B cell (primary cell): ENCODE results near the gene NAA40. TPM values are rescaled to one million over a fixed set of nuclear protein-coding genes. Genes with fewer than 3 reads are reported as not detected.
A peak's percentile ranks its signal among the peaks of the same experiment; 100 is the strongest.

ENCODE experiments used
- ATAC-seq: fragments of 200-7000 bp; cut with Tn5 transposase; one replicate; pipeline ENCODE4 v1.10.0; 2021; ENCODE audit warnings: low read depth, mild to moderate bottlenecking, moderate number of reproducible peaks, moderate library complexity
- CTCF ChIA-PET: fragments of 350-600 bp; sonication (Branson Sonifier 250); formaldehyde crosslinking; loops from one replicate; lab custom pipeline; 2021; ENCODE audit warnings: antibody characterized with exemption, inconsistent platforms; lab: Charles Lee
- POLR2A ChIA-PET: fragments of 350-600 bp; sonication (Branson Sonifier 250); formaldehyde crosslinking; loops from one replicate; lab custom pipeline; 2021; ENCODE audit warnings: antibody characterized with exemption; lab: Charles Lee
- DNase-seq: peaks from one replicate; pipeline ENCODE4 v3.0.0; 2013
- H2AFZ ChIP-seq: 2 replicates; pipeline ENCODE4 v1.6.1; 2012; ENCODE audit warnings: mild to moderate bottlenecking, low read depth, low read length; ENCODE audit not compliant: insufficient read depth, poor library complexity, severe bottlenecking
- H3K27ac ChIP-seq, 2 donors: 1 replicate in 1 of 2; 2 replicates in 1 of 2; pipeline ENCODE4 v1.5.1; 2012 to 2013; ENCODE audit warnings: low read length in 2 of 2, mild to moderate bottlenecking in 2 of 2, moderate library complexity in 1 of 2
- H3K27me3 ChIP-seq, 4 experiments: fragments of 200-600 bp in 1 of 4; sonication (generic) in 1 of 4; replicated peaks in 1 of 4; 1 replicate in 2 of 4; 2 replicates in 2 of 4; pipeline versions ENCODE4 v1.6.1 to v1.7.0; 2013 to 2016; ENCODE audit warnings: low read length in 3 of 4, mild to moderate bottlenecking in 2 of 4, mixed read lengths in 1 of 4, moderate library complexity in 1 of 4; ENCODE audit not compliant: insufficient read depth in 4 of 4, control insufficient read depth in 3 of 4; ENCODE audit errors: control extremely low read depth in 1 of 4
- H3K36me3 ChIP-seq, 2 experiments: replicated peaks in 1 of 2; 1 replicate in 1 of 2; 2 replicates in 1 of 2; pipeline versions ENCODE4 v1.6.1 to v1.7.1; 2013; ENCODE audit warnings: low read length in 1 of 2; ENCODE audit not compliant: insufficient read depth in 2 of 2, control insufficient read depth in 1 of 2; ENCODE audit errors: control extremely low read depth in 1 of 2, extremely low read depth in 1 of 2
- H3K4me1 ChIP-seq, 2 donors: fragments of 200-600 bp in 1 of 2; sonication (generic) in 1 of 2; 1 replicate in 1 of 2; 2 replicates in 1 of 2; pipeline versions ENCODE4 v1.5.1 to v1.6.1; 2013 to 2017; ENCODE audit warnings: low read length in 2 of 2; ENCODE audit not compliant: control insufficient read depth in 2 of 2, insufficient read depth in 2 of 2
- H3K4me2 ChIP-seq: replicated peaks from 2 replicates; pipeline ENCODE3; 2012; ENCODE audit warnings: mild to moderate bottlenecking, low read depth, low read length; ENCODE audit not compliant: poor library complexity, severe bottlenecking
- H3K4me3 ChIP-seq, 5 experiments: fragments of 200-600 bp in 1 of 5; sonication (generic) in 1 of 5; 1 replicate in 3 of 5; 2 replicates in 2 of 5; pipeline versions ENCODE4 v1.5.1 to v1.7.0; 2011 to 2016; ENCODE audit warnings: low read length in 4 of 5, mild to moderate bottlenecking in 4 of 5, low read depth in 2 of 5, control low read depth in 1 of 5, moderate library complexity in 1 of 5; ENCODE audit not compliant: insufficient read depth in 1 of 5; ENCODE audit errors: control extremely low read depth in 1 of 5, extremely low read depth in 1 of 5
- H3K79me2 ChIP-seq: fragments of 200-600 bp; sonication (generic); one replicate; pipeline ENCODE4 v1.6.0; 2016; ENCODE audit warnings: low read length; ENCODE audit not compliant: control insufficient read depth, insufficient read depth
- H3K9ac ChIP-seq: fragments of 200-600 bp; sonication (generic); 2 replicates; pipeline ENCODE4 v1.6.1; 2017; ENCODE audit warnings: mild to moderate bottlenecking, low read length, moderate library complexity
- H3K9me3 ChIP-seq, 3 donors: one replicate each; pipeline versions ENCODE4 v1.6.1 to v1.7.1; 2013; ENCODE audit warnings: low read length in 2 of 3; ENCODE audit not compliant: control insufficient read depth in 2 of 3, insufficient read depth in 1 of 3; ENCODE audit errors: control extremely low read depth in 1 of 3
- H4K20me1 ChIP-seq: 2 replicates; pipeline ENCODE4 v1.6.0; 2012; ENCODE audit warnings: mild to moderate bottlenecking, low read length; ENCODE audit not compliant: insufficient read depth, control insufficient read depth, poor library complexity, severe bottlenecking
- H3K27ac Mint-ChIP-seq: one replicate; pipeline ENCODE4 v1.8.0; 2021; ENCODE audit warnings: mixed read lengths
- H3K27me3 Mint-ChIP-seq: one replicate; pipeline ENCODE4 v1.8.0; 2021; ENCODE audit warnings: mixed read lengths
- H3K4me1 Mint-ChIP-seq: one replicate; pipeline ENCODE4 v1.8.0; 2021; ENCODE audit warnings: mixed read lengths
- H3K4me3 Mint-ChIP-seq: one replicate; pipeline ENCODE4 v1.8.0; 2021; ENCODE audit warnings: mixed read lengths
- H3K9me3 Mint-ChIP-seq: one replicate; pipeline ENCODE4 v1.8.0; 2022; ENCODE audit warnings: mixed read lengths; ENCODE audit not compliant: insufficient read depth
- CTCF ChIP-seq: fragments of 200-600 bp; IDR thresholded peaks from one replicate; pipeline ENCODE4 v1.8.0; 2022; ENCODE audit warnings: antibody characterized with exemption, mild to moderate bottlenecking
- EZH2 ChIP-seq: IDR thresholded peaks from 2 replicates; pipeline ENCODE4 v1.6.1; 2012; ENCODE audit warnings: borderline replicate concordance, low read depth, mild to moderate bottlenecking, moderate library complexity, low read length; ENCODE audit not compliant: insufficient read depth, poor library complexity, severe bottlenecking
- WGBS: methylation state at CpG from one replicate; pipeline ENCODE4 v1.1.5; 2013; ENCODE audit warnings: missing lambda C conversion rate; ENCODE audit not compliant: insufficient coverage; 5-methylcytosine and 5-hydroxymethylcytosine counted together
- intact Hi-C: fragments of 100-400 bp; cut with micrococcal nuclease; formaldehyde crosslinking; loops from one replicate; pipeline ENCODE4 v1.10.0; 2022
- polyA plus RNA-seq: library from polyadenylated mRNA; depleted of rRNA; stranded (reverse); fragments of >200 nt; gene quantifications from 2 replicates; pipeline ENCODE4 v1.2.3, GENCODE V29; 2012
- total RNA-seq, 2 donors: library from RNA; stranded (reverse); fragments of 120-200 nt in 1 of 2; gene quantifications; 1 replicate in 1 of 2; 2 replicates in 1 of 2; pipeline versions ENCODE4 v1.2.3 to v1.2.4, GENCODE V29; 2013 to 2022

The NAA40 gene
- total and polyA plus RNA-seq, 2 donors (not counting 1 experiment from before 2014, with no cell fraction given), result 41.3 to 47.7 TPM

GRCh38 chr11:63920126-63920938 lies 18.5 kb upstream of the NAA40 start:
- Mint-ChIP-seq H3K4me3 (peak overlapping the region; percentile 26), H3K9me3 (no peaks in the 10 kb centered on the region), H3K4me1 (peaks cover 20% of the 10 kb centered on the region), H3K27me3 (peaks cover 7% of the 10 kb centered on the region), H3K27ac (no peak overlapping the region)
- TF ChIP-seq EZH2 (no peak), CTCF (no peak)
- Histone ChIP-seq H2AFZ (peak overlapping the region; percentile 62), H3K27ac (no peak overlapping the region), H3K4me1 (peaks cover 30 to 33% of the 10 kb centered on the region in 2 donors), H3K4me3 (no peak overlapping the region), H4K20me1 (peaks cover 10% of the 10 kb centered on the region), H3K79me2 (no peaks in the 10 kb centered on the region), H3K9ac (no peak overlapping the region), H3K9me3 (no peaks in the 10 kb centered on the region), H3K36me3 (no peaks in the 10 kb centered on the region), H3K27me3 (peaks cover 0 to 19% (median 7%) of the 10 kb centered on the region in 4 experiments), H3K4me2 (peak overlapping the region; percentile 72)
- intact Hi-C loops, result no loop called here
- DNase-seq, result no peak
- CTCF ChIA-PET, result interaction anchor here (0.6 to 3.3 kb wide), 9 partner anchors 10 to 83 kb away, joined by 3 to 48 read pairs (median 4); partner anchors contain the start of genes MARK2 and NAA40
- WGBS, result 87% methylated on average over 17 of the region's 22 CpGs
- no peak for ATAC-seq
- POLR2A ChIA-PET, result no interaction called here

- no peak overlapping the region for H3K27ac Mint-ChIP-seq
- Histone ChIP-seq H3K9ac (no peak overlapping the region), H3K36me3 (no peaks in the 10 kb centered on the region), H3K4me3 (no peak overlapping the region), H3K4me1 (peaks cover 26 to 29% of the 10 kb centered on the region in 2 donors), H3K79me2 (no peaks in the 10 kb centered on the region), H2AFZ (no peak overlapping the region), H3K4me2 (no peak overlapping the region), H4K20me1 (peaks cover 6% of the 10 kb centered on the region), H3K27me3 (peaks cover 0 to 14% (median 4%) of the 10 kb centered on the region in 4 experiments), H3K27ac (no peak overlapping the region), H3K9me3 (no peaks in the 10 kb centered on the region)
- H3K27me3 Mint-ChIP-seq, result peaks cover 8% of the 10 kb centered on the region
- CTCF ChIA-PET, result interaction anchor here (1.0 to 3.3 kb wide), 9 partner anchors 9 to 84 kb away, joined by 3 to 48 read pairs (median 3); partner anchors contain the start of genes MARK2 and NAA40
- POLR2A ChIA-PET, result no interaction called here
- TF ChIP-seq EZH2 (no peak), CTCF (peak; percentile 55)
- H3K9me3 Mint-ChIP-seq, result no peaks in the 10 kb centered on the region
- ATAC-seq, result peak; percentile 28
- WGBS, result 60% methylated on average over 12 of the region's 14 CpGs
- intact Hi-C loops, result loop anchor here (1.0 kb wide), 1 partner anchor 84 kb away; no protein-coding TSS in a partner anchor
- H3K4me3 Mint-ChIP-seq, result no peak overlapping the region
- DNase-seq, result peak; percentile 57
- H3K4me1 Mint-ChIP-seq, result peaks cover 20% of the 10 kb centered on the region
These were observed 17.8 kb upstream of the NAA40 start for GRCh38 chr11:63920939-63921417.
